Neural cell (in vitro differentiated cells): ENCODE data around the gene NLRC3. TPM values are rescaled to one million over a fixed set of nuclear protein-coding genes. Genes with fewer than 3 reads are reported as not detected.

Experiments used
- H2AFZ ChIP-seq: fragments of 200-600, 300-800 bp; sonication (generic), shearing (Covaris generic); 2 replicates; pipeline ENCODE4 v1.6.0; 2014; ENCODE audit warnings: low read depth, mild to moderate bottlenecking, antibody characterized with exemption, low read length, moderate library complexity
- H3F3A ChIP-seq: fragments of 200-600 bp; shearing (Covaris generic); 2 replicates; pipeline ENCODE4 v1.6.1; 2016; ENCODE audit warnings: mild to moderate bottlenecking, moderate library complexity, mixed read lengths, antibody characterized with exemption, low read length; ENCODE audit not compliant: insufficient read depth, poor library complexity, severe bottlenecking
- H3K27ac ChIP-seq: fragments of 200-600, 300-800 bp; sonication (generic), shearing (Covaris generic); 2 replicates; pipeline ENCODE4 v1.5.1; 2014; ENCODE audit warnings: mild to moderate bottlenecking, low read length, moderate library complexity
- H3K27me3 ChIP-seq: fragments of 300-800, 200-600 bp; sonication (generic), shearing (Covaris generic); 2 replicates; pipeline ENCODE4 v1.6.0; 2014; ENCODE audit warnings: mild to moderate bottlenecking, low read depth, low read length, moderate library complexity; ENCODE audit not compliant: insufficient read depth
- H3K36me3 ChIP-seq: fragments of 300-800, 200-600 bp; sonication (generic), shearing (Covaris generic); 2 replicates; pipeline ENCODE4 v1.5.1; 2014; ENCODE audit warnings: mild to moderate bottlenecking, antibody characterized with exemption, low read length, moderate library complexity; ENCODE audit not compliant: insufficient read depth
- H3K4me2 ChIP-seq: fragments of 300-800, 200-600 bp; sonication (generic), shearing (Covaris generic); 2 replicates; pipeline ENCODE4 v1.6.0; 2014; ENCODE audit warnings: mild to moderate bottlenecking, low read length
- H3K4me3 ChIP-seq: fragments of 300-800, 200-600 bp; sonication (generic), shearing (Covaris generic); 2 replicates; pipeline ENCODE4 v1.5.1; 2014; ENCODE audit warnings: mild to moderate bottlenecking, low read length, moderate library complexity
- H3K79me2 ChIP-seq: fragments of 200-600 bp; shearing (Covaris generic); replicated peaks from 2 replicates; pipeline ENCODE4 v1.6.0; 2014; ENCODE audit warnings: mild to moderate bottlenecking, low read length, moderate library complexity; ENCODE audit not compliant: insufficient read depth
- H3K9ac ChIP-seq: fragments of 300-800, 200-600 bp; sonication (generic), shearing (Covaris generic); 2 replicates; pipeline ENCODE4 v1.6.1; 2016; ENCODE audit warnings: mild to moderate bottlenecking, low read length, mixed read lengths
- H3K9me2 ChIP-seq: fragments of 200-600 bp; shearing (Covaris generic); 2 replicates; pipeline ENCODE4 v1.6.1; 2016; ENCODE audit warnings: mild to moderate bottlenecking, low read length, mixed read lengths; ENCODE audit not compliant: insufficient read depth
- H3K9me3 ChIP-seq: fragments of 200-600, 300-800 bp; sonication (generic), shearing (Covaris generic); 2 replicates; pipeline ENCODE4 v1.6.1; 2016; ENCODE audit warnings: mild to moderate bottlenecking, mixed run types, low read length, moderate library complexity, mixed read lengths
- H4K20me1 ChIP-seq: fragments of 200-600 bp; shearing (Covaris generic); 2 replicates; pipeline ENCODE4 v1.6.1; 2016; ENCODE audit warnings: mild to moderate bottlenecking, mixed run types; ENCODE audit not compliant: insufficient read depth
- CTCF ChIP-seq: fragments of 450-650 bp; IDR thresholded peaks from 2 replicates; pipeline ENCODE4 v1.5.1; 2014; ENCODE audit warnings: antibody characterized with exemption, mild to moderate bottlenecking, moderate library complexity; ENCODE audit not compliant: poor library complexity, severe bottlenecking
- EP300 ChIP-seq: fragments of 450-650 bp; conservative IDR thresholded peaks from 2 replicates; pipeline ENCODE4 v1.6.1; 2014; ENCODE audit warnings: antibody characterized with exemption, mild to moderate bottlenecking, moderate library complexity; ENCODE audit not compliant: poor library complexity, severe bottlenecking
- EZH2 ChIP-seq: fragments of 200-600, 300-800 bp; shearing (Covaris generic), sonication (generic); IDR thresholded peaks from 2 replicates; pipeline ENCODE4 v1.6.1; 2014; ENCODE audit warnings: antibody characterized with exemption, low read length, borderline replicate concordance, mild to moderate bottlenecking; ENCODE audit not compliant: insufficient read depth, poor library complexity, severe bottlenecking
- MXI1 ChIP-seq: fragments of 450-650 bp; conservative IDR thresholded peaks from 2 replicates; pipeline ENCODE4 v1.6.1; 2014; ENCODE audit warnings: antibody characterized with exemption, mild to moderate bottlenecking; ENCODE audit not compliant: poor library complexity, severe bottlenecking
- POLR2AphosphoS5 ChIP-seq: IDR thresholded peaks from 2 replicates; pipeline ENCODE4 v1.6.1; 2012
- RAD21 ChIP-seq: fragments of 450-650 bp; conservative IDR thresholded peaks from 2 replicates; pipeline ENCODE4 v1.6.1; 2014; ENCODE audit warnings: antibody characterized with exemption, mild to moderate bottlenecking, moderate library complexity
- REST ChIP-seq: IDR thresholded peaks from 2 replicates; pipeline ENCODE4 v1.6.1; 2012; ENCODE audit warnings: borderline replicate concordance
- SMC3 ChIP-seq: fragments of 450-650 bp; conservative IDR thresholded peaks from 2 replicates; pipeline ENCODE4 v1.6.1; 2014; ENCODE audit warnings: antibody characterized with exemption, mild to moderate bottlenecking, moderate library complexity; ENCODE audit not compliant: poor library complexity
- TAF1 ChIP-seq: IDR thresholded peaks from 2 replicates; pipeline ENCODE4 v1.6.1; 2012; ENCODE audit warnings: low read depth
- polyA plus RNA-seq: library from polyadenylated mRNA; depleted of rRNA; stranded (reverse); fragments of >200 nt; gene quantifications from 2 replicates; pipeline ENCODE4 v1.2.3, GENCODE V29; 2014

Gene NLRC3
- polyA plus RNA-seq, 1 donor from 2014 or later, result 0.57 TPM

- no peaks in the 10 kb centered on the region for H3K36me3 ChIP-seq
- no peaks in the 10 kb centered on the region for H3K9me2 ChIP-seq
- H3K9ac ChIP-seq, result no peak overlapping the region
- no peak overlapping the region for H3K4me2 ChIP-seq
- no peaks in the 10 kb centered on the region for H3K27me3 ChIP-seq
- H4K20me1 ChIP-seq, result no peaks in the 10 kb centered on the region
- no peaks in the 10 kb centered on the region for H3K9me3 ChIP-seq
- H3K27ac ChIP-seq, result no peak overlapping the region
- H2AFZ ChIP-seq, result no peak overlapping the region
- H3K4me3 ChIP-seq, result no peak overlapping the region
- H3F3A ChIP-seq, result no peaks in the 10 kb centered on the region
- no peaks in the 10 kb centered on the region for H3K79me2 ChIP-seq
- no peak for TF ChIP-seq EZH2
- TF ChIP-seq CTCF, result no peak
- no peak for TF ChIP-seq POLR2AphosphoS5
- no peak for TF ChIP-seq SMC3
- TF ChIP-seq TAF1, result no peak
- TF ChIP-seq MXI1, result no peak
- TF ChIP-seq EP300, result no peak
- TF ChIP-seq RAD21, result no peak
- TF ChIP-seq REST, result no peak
Observed at GRCh38 chr16:3490911-3491629, 86.1 kb downstream of the NLRC3 start.

Other genes with a start within 250 kb of the NLRC3 start
- gene OR2C1, start 221.5 kb downstream of the NLRC3 start, polyA plus RNA-seq, result 0.22 TPM in 1 of 2 replicates, not detected in the other
- gene ZSCAN32, start 176.4 kb downstream of the NLRC3 start, polyA plus RNA-seq, result 22.0 and 28.4 TPM in 2 replicates
- 13.0 and 14.8 TPM in 2 replicates for gene ZNF174, start 176.2 kb downstream of the NLRC3 start, polyA plus RNA-seq
- 1.8 and 2.0 TPM in 2 replicates for gene ZNF597, start 133.9 kb downstream of the NLRC3 start, polyA plus RNA-seq
- gene NAA60, start 133.7 kb downstream of the NLRC3 start, polyA plus RNA-seq, result 15.1 and 32.0 TPM in 2 replicates
- not detected in 2 replicates for gene C16orf90, start 81.9 kb downstream of the NLRC3 start, polyA plus RNA-seq
- gene CLUAP1, start 76.4 kb downstream of the NLRC3 start, polyA plus RNA-seq, result 40.8 and 46.6 TPM in 2 replicates
- 2.9 and 4.8 TPM in 2 replicates for gene SLX4, start 34.2 kb upstream of the NLRC3 start, polyA plus RNA-seq
- 47.8 and 61.4 TPM in 2 replicates for gene DNASE1, start 77.3 kb upstream of the NLRC3 start, polyA plus RNA-seq
- 73.0 and 91.0 TPM in 2 replicates for gene TRAP1, start 140.1 kb upstream of the NLRC3 start, polyA plus RNA-seq